NCI-H1436 treated with DMSO at 0.1 percent for 48 hours (cell line): ENCODE measurements around the gene KRT13.

ENCODE experiments used
- DNase-seq: peaks from one replicate; lab custom pipeline; 2025; lab: John Stamatoyannopoulos, UW

KRT13 gene

GRCh38 chr17:41537614-41537954 is 32.2 kb upstream of the KRT13 start:
- no peak for DNase-seq

- no peak for DNase-seq
Observed at GRCh38 chr17:41536741-41537613, 31.6 kb upstream of the KRT13 start.

- no peak for DNase-seq
Observed at GRCh38 chr17:41535764-41536481, 30.5 kb upstream of the KRT13 start.

GRCh38 chr17:41534899-41535546 is 29.6 kb upstream of the KRT13 start:
- DNase-seq, result no peak

- DNase-seq, result no peak
Observed at GRCh38 chr17:41533613-41534012, 28.2 kb upstream of the KRT13 start.

- DNase-seq, result no peak
Observed at GRCh38 chr17:41532947-41533570, 27.6 kb upstream of the KRT13 start.

GRCh38 chr17:41531993-41532392 is 26.6 kb upstream of the KRT13 start:
- no peak for DNase-seq

- DNase-seq, result no peak
Observed at GRCh38 chr17:41530062-41531048, 24.9 kb upstream of the KRT13 start.

- no peak for DNase-seq
Observed at GRCh38 chr17:41529491-41529915, 24.1 kb upstream of the KRT13 start.

- DNase-seq, result no peak
Observed at GRCh38 chr17:41528959-41529353, 23.5 kb upstream of the KRT13 start.

- no peak for DNase-seq
Observed at GRCh38 chr17:41527063-41528023, 21.9 kb upstream of the KRT13 start.

- no peak for DNase-seq
Observed at GRCh38 chr17:41524261-41524660, 18.8 kb upstream of the KRT13 start.

GRCh38 chr17:41523787-41524186 is 18.4 kb upstream of the KRT13 start:
- no peak for DNase-seq

GRCh38 chr17:41523225-41523593 is 17.8 kb upstream of the KRT13 start:
- no peak for DNase-seq

GRCh38 chr17:41522301-41523224 is 17.2 kb upstream of the KRT13 start:
- DNase-seq, result no peak

GRCh38 chr17:41521574-41522261 is 16.3 kb upstream of the KRT13 start:
- no peak for DNase-seq

- DNase-seq, result no peak
Observed at GRCh38 chr17:41520821-41521521, 15.6 kb upstream of the KRT13 start.
